DND-41 (cell line): ENCODE data around the gene NAALAD2.

Experiments used
- ATAC-seq: fragments of 200-7000 bp; cut with Tn5 transposase; 3 replicates; pipeline ENCODE4 v1.9.1; 2021; ENCODE audit warnings: low read depth; ENCODE audit not compliant: insufficient read depth
- DNase-seq: peaks from one replicate; pipeline ENCODE4 v3.0.0-alpha.2; 2020
- H2AFZ ChIP-seq: 2 replicates; pipeline ENCODE4 v1.6.0; 2012; ENCODE audit warnings: low read depth, low read length
- H3K27ac ChIP-seq: 2 replicates; pipeline ENCODE4 v1.5.1; 2012; ENCODE audit warnings: low read length, inconsistent platforms
- H3K27me3 ChIP-seq: fragments of 200-600 bp; sonication (generic); 2 replicates; pipeline ENCODE4 v1.6.0; 2012; ENCODE audit warnings: low read length, mild to moderate bottlenecking, inconsistent platforms; ENCODE audit not compliant: insufficient read depth, poor library complexity
- H3K36me3 ChIP-seq: 2 replicates; pipeline ENCODE4 v1.5.1; 2012; ENCODE audit warnings: low read length, inconsistent platforms; ENCODE audit not compliant: insufficient read depth
- H3K4me1 ChIP-seq: 2 replicates; pipeline ENCODE4 v1.5.1; 2012; ENCODE audit warnings: mild to moderate bottlenecking, low read length; ENCODE audit not compliant: insufficient read depth
- H3K4me2 ChIP-seq: 2 replicates; pipeline ENCODE4 v1.6.0; 2012; ENCODE audit warnings: mild to moderate bottlenecking, moderate library complexity, low read length, inconsistent platforms; ENCODE audit not compliant: insufficient read depth
- H3K4me3 ChIP-seq, 2 experiments: fragments of 200-600 bp in 1 of 2; shearing (Covaris generic) in 1 of 2; 2 replicates each; pipeline ENCODE4 v1.5.1; 2012 to 2016; ENCODE audit warnings: inconsistent platforms in 2 of 2, low read length in 2 of 2, mild to moderate bottlenecking in 2 of 2, low read depth in 1 of 2, moderate library complexity in 1 of 2
- H3K79me2 ChIP-seq: 2 replicates; pipeline ENCODE4 v1.6.0; 2012; ENCODE audit warnings: low read length, inconsistent platforms; ENCODE audit not compliant: insufficient read depth
- H3K9ac ChIP-seq: 2 replicates; pipeline ENCODE4 v1.6.0; 2012; ENCODE audit warnings: low read depth, mild to moderate bottlenecking, inconsistent platforms, low read length, moderate library complexity
- H3K9me3 ChIP-seq: 2 replicates; pipeline ENCODE4 v1.5.1; 2012; ENCODE audit warnings: low read length, moderate library complexity, mild to moderate bottlenecking, inconsistent platforms; ENCODE audit not compliant: insufficient read depth, severe bottlenecking
- H4K20me1 ChIP-seq: 2 replicates; pipeline ENCODE4 v1.6.0; 2012; ENCODE audit warnings: low read length; ENCODE audit not compliant: insufficient read depth
- CTCF ChIP-seq: IDR thresholded peaks from 2 replicates; pipeline ENCODE4 v1.5.1; 2012; ENCODE audit warnings: borderline replicate concordance, low read length, moderate library complexity, mild to moderate bottlenecking; ENCODE audit not compliant: poor library complexity, severe bottlenecking; ENCODE audit errors: extremely low read depth
- EZH2 ChIP-seq: IDR thresholded peaks from 3 replicates; pipeline ENCODE4 v1.6.1; 2012; ENCODE audit warnings: borderline replicate concordance, low read depth, mild to moderate bottlenecking, moderate library complexity, low read length, inconsistent platforms; ENCODE audit not compliant: severe bottlenecking

Gene NAALAD2

GRCh38 chr11:90178751-90179150 is 44.3 kb downstream of the NAALAD2 start:
- Histone ChIP-seq H3K9me3 (no peaks in the 10 kb centered on the region), H3K27me3 (no peaks in the 10 kb centered on the region), H3K4me3 (no peak overlapping the region), H3K4me1 (no peaks in the 10 kb centered on the region), H4K20me1 (no peaks in the 10 kb centered on the region), H3K79me2 (no peaks in the 10 kb centered on the region), H3K27ac (no peak overlapping the region), H3K4me2 (no peak overlapping the region), H3K9ac (no peak overlapping the region), H3K36me3 (no peaks in the 10 kb centered on the region), H2AFZ (no peak overlapping the region)
- TF ChIP-seq CTCF (no peak), EZH2 (no peak)
- no peak for ATAC-seq
- DNase-seq: no peak

- Histone ChIP-seq H3K9me3 (no peaks in the 10 kb centered on the region), H3K27ac (no peak overlapping the region), H3K27me3 (no peaks in the 10 kb centered on the region), H3K4me1 (no peaks in the 10 kb centered on the region), H3K9ac (no peak overlapping the region), H4K20me1 (no peaks in the 10 kb centered on the region), H3K4me2 (no peak overlapping the region), H2AFZ (no peak overlapping the region), H3K79me2 (no peaks in the 10 kb centered on the region), H3K4me3 (no peak overlapping the region), H3K36me3 (no peaks in the 10 kb centered on the region)
- ATAC-seq (no peak), DNase-seq (no peak)
- no peak for TF ChIP-seq CTCF
- TF ChIP-seq EZH2: no peak
Measured at GRCh38 chr11:90179923-90180322, 45.5 kb downstream of the NAALAD2 start.

- Histone ChIP-seq H3K4me2 (no peak overlapping the region), H3K27me3 (no peaks in the 10 kb centered on the region), H3K36me3 (peaks cover 4% of the 10 kb centered on the region; the same call in 1 of the 2 replicates), H3K79me2 (no peaks in the 10 kb centered on the region), H2AFZ (no peak overlapping the region), H3K27ac (no peak overlapping the region), H4K20me1 (no peaks in the 10 kb centered on the region), H3K9ac (no peak overlapping the region), H3K9me3 (no peaks in the 10 kb centered on the region), H3K4me1 (no peaks in the 10 kb centered on the region), H3K4me3 (no peak overlapping the region)
- DNase-seq (no peak), ATAC-seq (no peak)
- no peak for TF ChIP-seq CTCF
- no peak for TF ChIP-seq EZH2
Measured at GRCh38 chr11:90187839-90188238, 53.4 kb downstream of the NAALAD2 start.

- Histone ChIP-seq H3K4me2 (no peak overlapping the region), H3K9me3 (no peaks in the 10 kb centered on the region), H3K36me3 (peaks cover 4% of the 10 kb centered on the region; the same call in 1 of the 2 replicates), H2AFZ (no peak overlapping the region), H3K27me3 (no peaks in the 10 kb centered on the region), H3K79me2 (no peaks in the 10 kb centered on the region), H3K9ac (no peak overlapping the region), H3K27ac (no peak overlapping the region), H3K4me1 (no peaks in the 10 kb centered on the region), H3K4me3 (no peak overlapping the region), H4K20me1 (no peaks in the 10 kb centered on the region)
- TF ChIP-seq CTCF (no peak), EZH2 (no peak)
- ATAC-seq: no peak
- DNase-seq: no peak
Measured at GRCh38 chr11:90189011-90189410, 54.5 kb downstream of the NAALAD2 start.
